HCT116 (cell line): ENCODE results near the gene ADARB2.

ENCODE experiments used
- CTCF ChIP-seq, 3 experiments: fragments of 200-600 bp in 1 of 3; sonication (generic) in 1 of 3; IDR thresholded peaks in 2 of 3; conservative IDR thresholded peaks in 1 of 3; 2 replicates each; pipeline ENCODE4 v1.5.1; 2012 to 2017; ENCODE audit warnings: low read depth in 2 of 3, low read length in 2 of 3, antibody characterized with exemption in 1 of 3, borderline replicate concordance in 1 of 3, control low read depth in 1 of 3, mild to moderate bottlenecking in 1 of 3, mixed read lengths in 1 of 3, mixed run types in 1 of 3, moderate library complexity in 1 of 3; ENCODE audit not compliant: insufficient read depth in 1 of 3
- EZH2 ChIP-seq: fragments of 200-600 bp; sonication (generic); IDR thresholded peaks from 2 replicates; pipeline ENCODE4 v1.6.1; 2017; ENCODE audit warnings: antibody characterized with exemption, mixed run types
- POLR2A ChIP-seq: IDR thresholded peaks from 2 replicates; pipeline ENCODE4 v1.7.0; 2011; ENCODE audit warnings: borderline replicate concordance; ENCODE audit not compliant: insufficient read depth, insufficient read length; ENCODE audit errors: extremely low read depth
- POLR2AphosphoS5 ChIP-seq: IDR thresholded peaks from 2 replicates; pipeline ENCODE4 v1.6.1; 2011; ENCODE audit warnings: mild to moderate bottlenecking, low read depth, low read length, moderate library complexity
- REST ChIP-seq: IDR thresholded peaks from 2 replicates; pipeline ENCODE4 v1.6.1; 2012; ENCODE audit warnings: low read depth
- SIN3A ChIP-seq: IDR thresholded peaks from 2 replicates; pipeline ENCODE4 v1.6.1; 2012; ENCODE audit warnings: low read depth
- YY1 ChIP-seq: IDR thresholded peaks from 2 replicates; pipeline ENCODE4 v1.6.1; 2011; ENCODE audit warnings: low read length, low read depth, moderate library complexity, mild to moderate bottlenecking; ENCODE audit not compliant: insufficient replicate concordance; ENCODE audit errors: extremely low read depth

GRCh38 chr10:1242975-1243374, 494.4 kb downstream of the ADARB2 start:
- TF ChIP-seq YY1 (no peak), CTCF (IDR thresholded peaks at IDR 0.05 in 2 of 3, conservative IDR thresholded peaks at IDR 0.05 in 1 of 3; ENCODE audit: borderline replicate concordance in 1 of 3, insufficient read depth in 1 of 3, low read depth in 2 of 3, low read length in 2 of 3) (no peak), REST (no peak), EZH2 (no peak), POLR2A (no peak), SIN3A (no peak), POLR2AphosphoS5 (no peak)
